Stimulated activated CD4-positive, alpha-beta T cell treated with anti-CD3 and anti-CD28 coated beads, Interleukin-15, amount 100 ng/mL, for 1 hour (primary cell): Measurements from ENCODE around the gene TNS2.
A peak's percentile ranks its signal among the peaks of the same experiment; 100 is the strongest.

Experiments
- DNase-seq, 2 donors: peaks; one replicate each; pipeline ENCODE4 v3.0.0-alpha.2; 2020; ENCODE audit warnings: low read depth in 1 of 2, low spot score in 1 of 2

TNS2 gene

DNA sequence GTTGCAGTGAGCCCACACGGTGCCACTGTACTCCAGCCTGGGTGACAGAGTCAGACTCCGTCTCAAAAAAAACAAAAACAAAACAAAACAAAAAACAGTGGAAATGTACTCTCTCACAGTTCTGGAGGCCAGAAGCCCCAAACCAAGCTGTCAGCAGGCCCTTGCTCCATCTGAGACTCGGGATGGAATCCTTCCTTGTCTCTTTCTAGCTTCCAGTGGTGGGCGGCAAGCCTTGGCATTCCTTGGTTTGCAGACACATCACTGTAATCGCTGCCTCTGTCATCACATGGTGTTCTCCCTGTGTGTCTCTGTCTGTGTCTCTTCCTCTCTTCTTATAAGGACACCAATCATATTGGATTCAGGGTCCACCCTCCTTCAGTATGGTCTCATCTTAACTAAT, 6.4 kb downstream of the TNS2 start:
- DNase-seq, result no peak

DNA sequence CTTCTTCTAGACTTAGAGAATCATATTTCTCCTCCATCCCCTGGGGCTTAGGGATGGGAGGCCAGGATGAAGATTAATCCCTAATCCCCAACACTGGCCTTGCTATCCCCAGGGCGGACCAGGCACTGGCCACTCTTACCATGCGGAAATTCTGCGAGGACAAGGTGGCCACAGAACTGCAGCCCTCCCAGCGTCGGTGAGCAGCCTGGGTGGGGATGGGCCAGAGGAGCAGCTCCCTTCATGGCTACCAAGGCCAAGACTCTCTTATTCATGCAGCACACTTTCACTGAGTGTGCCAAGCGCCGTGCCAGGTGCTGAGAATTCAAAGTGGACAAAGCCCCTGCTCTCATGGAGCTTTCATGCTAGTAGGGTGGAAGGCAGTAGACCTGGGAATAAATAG, 7.0 kb downstream of the TNS2 start:
- no peak for DNase-seq

DNA sequence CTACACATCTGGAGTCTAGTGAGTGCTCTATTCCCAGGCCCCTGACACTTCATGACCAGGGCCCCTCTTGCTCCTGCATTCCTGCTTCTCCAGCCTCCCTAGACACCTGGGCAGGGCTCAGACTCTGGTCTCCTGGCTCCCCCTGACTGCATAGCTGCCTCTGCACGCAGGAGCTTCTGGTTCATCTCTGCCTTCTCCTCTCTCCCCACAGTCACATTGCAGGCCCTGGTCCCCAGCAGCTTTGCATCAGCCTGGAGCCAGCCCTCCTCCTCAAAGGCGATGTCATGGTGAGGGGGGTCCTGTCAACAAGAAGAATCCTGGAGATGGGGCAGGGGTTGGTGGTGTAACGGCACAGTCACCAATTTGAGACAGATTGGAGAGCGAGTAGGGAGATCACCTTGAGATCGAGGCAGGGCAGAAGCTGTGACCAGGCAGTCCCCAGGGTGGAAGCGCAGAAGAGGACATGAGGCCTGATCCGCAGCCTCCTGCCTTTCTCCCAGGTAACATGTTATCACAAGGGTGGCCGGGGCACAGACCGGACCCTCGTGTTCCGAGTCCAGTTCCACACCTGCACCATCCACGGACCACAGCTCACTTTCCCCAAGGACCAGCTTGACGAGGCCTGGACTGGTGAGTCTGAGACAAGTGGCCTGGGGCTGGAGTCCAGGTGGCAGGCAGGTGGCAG, 8.1 kb downstream of the TNS2 start:
- DNase-seq, result no peak

DNA sequence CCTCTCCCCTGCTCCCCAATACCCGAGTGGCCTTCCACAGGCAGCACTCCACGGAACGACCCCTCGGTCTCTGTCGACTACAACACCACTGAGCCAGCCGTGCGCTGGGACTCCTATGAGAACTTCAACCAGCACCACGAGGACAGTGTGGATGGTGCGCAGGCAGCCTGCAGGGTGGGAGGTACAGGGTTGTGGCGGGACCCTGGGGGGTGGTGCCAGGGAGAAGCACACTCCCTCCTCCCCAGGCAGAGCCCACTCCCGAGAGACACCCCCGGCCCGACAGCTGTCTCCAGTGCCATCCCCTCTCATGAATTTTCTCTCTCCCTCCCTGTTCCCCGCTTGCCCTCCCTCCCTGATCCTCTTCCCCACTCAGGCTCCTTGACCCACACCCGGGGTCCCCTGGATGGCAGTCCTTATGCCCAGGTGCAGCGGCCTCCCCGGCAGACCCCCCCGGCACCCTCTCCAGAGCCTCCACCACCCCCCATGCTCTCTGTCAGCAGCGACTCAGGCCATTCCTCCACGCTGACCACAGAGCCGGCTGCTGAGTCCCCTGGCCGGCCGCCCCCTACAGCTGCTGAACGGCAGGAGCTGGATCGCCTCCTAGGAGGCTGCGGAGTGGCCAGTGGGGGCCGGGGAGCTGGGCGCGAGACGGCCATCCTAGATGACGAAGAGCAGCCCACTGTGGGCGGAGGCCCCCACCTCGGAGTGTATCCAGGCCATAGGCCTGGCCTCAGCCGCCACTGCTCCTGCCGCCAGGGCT, 9.0 kb downstream of the TNS2 start:
- no peak for DNase-seq

DNA sequence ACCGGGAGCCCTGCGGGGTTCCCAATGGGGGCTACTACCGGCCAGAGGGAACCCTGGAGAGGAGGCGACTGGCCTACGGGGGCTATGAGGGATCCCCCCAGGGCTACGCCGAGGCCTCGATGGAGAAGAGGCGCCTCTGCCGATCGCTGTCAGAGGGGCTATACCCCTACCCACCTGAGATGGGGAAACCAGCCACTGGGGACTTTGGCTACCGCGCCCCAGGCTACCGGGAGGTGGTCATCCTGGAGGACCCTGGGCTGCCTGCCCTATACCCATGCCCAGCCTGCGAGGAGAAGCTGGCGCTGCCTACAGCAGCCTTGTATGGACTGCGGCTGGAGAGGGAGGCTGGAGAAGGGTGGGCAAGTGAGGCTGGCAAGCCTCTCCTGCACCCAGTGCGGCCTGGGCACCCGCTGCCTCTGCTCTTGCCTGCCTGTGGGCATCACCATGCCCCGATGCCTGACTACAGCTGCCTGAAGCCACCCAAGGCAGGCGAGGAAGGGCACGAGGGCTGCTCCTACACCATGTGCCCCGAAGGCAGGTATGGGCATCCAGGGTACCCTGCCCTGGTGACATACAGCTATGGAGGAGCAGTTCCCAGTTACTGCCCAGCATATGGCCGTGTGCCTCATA, 9.7 kb downstream of the TNS2 start:
- no peak for DNase-seq

DNA sequence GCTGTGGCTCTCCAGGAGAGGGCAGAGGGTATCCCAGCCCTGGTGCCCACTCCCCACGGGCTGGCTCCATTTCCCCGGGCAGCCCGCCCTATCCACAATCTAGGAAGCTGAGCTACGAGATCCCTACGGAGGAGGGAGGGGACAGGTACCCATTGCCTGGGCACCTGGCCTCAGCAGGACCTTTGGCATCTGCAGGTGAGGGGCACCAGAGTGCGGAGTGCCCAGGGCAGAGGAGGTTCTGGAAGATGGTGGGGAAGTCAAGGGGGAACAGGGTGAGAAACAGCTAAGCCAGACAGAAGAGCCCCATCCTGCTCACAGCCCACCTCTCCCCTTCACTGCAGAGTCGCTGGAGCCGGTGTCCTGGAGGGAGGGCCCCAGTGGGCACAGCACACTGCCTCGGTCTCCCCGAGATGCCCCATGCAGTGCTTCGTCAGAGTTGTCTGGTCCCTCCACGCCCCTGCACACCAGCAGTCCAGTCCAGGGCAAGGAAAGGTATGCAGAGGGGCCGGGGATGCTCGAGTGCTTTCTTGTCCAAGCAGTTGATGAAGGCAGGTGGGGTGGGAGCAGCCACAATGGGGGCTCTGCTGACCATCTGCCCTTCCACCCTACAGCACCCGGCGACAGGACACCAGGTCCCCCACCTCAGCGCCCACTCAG, 10.3 kb downstream of the TNS2 start:
- DNase-seq, result no peak

DNA sequence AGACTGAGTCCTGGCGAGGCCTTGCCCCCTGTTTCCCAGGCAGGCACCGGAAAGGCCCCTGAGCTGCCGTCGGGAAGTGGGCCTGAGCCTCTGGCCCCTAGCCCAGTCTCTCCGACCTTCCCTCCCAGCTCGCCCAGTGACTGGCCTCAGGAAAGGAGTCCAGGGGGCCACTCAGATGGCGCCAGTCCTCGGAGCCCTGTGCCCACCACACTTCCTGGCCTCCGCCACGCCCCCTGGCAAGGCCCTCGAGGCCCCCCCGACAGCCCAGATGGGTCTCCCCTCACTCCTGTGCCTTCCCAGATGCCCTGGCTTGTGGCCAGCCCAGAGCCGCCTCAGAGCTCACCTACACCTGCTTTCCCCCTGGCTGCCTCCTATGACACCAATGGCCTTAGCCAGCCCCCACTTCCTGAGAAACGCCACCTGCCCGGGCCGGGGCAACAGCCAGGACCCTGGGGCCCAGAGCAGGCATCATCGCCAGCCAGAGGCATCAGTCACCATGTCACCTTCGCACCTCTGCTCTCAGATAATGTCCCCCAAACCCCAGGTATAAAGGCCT, 10.9 kb downstream of the TNS2 start:
- no peak for DNase-seq

DNA sequence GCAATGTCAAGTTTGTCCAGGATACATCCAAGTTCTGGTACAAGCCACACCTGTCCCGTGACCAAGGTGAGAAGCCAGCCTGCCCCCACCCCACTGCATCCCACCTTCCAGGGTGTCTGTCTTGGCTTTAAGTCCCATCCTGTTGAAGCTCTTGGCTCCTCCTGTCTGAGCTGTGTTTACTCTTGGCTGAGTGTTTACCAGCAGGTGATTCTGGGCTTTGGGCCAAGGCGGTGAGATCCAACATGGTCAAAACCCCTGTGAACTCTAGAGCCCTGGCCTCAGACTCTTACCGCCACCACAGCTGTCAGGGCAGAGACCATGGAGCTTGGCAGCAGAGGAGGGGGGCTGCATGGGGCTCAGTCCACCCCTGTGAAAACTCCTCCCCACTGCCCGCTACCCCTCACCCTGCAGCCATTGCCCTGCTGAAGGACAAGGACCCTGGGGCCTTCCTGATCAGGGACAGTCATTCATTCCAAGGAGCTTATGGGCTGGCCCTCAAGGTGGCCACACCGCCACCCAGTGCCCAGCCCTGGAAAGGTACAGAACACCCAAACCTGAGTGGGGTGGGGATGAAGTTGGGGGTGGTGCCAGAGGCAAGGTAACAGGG, 11.6 kb downstream of the TNS2 start:
- no peak for DNase-seq

DNA sequence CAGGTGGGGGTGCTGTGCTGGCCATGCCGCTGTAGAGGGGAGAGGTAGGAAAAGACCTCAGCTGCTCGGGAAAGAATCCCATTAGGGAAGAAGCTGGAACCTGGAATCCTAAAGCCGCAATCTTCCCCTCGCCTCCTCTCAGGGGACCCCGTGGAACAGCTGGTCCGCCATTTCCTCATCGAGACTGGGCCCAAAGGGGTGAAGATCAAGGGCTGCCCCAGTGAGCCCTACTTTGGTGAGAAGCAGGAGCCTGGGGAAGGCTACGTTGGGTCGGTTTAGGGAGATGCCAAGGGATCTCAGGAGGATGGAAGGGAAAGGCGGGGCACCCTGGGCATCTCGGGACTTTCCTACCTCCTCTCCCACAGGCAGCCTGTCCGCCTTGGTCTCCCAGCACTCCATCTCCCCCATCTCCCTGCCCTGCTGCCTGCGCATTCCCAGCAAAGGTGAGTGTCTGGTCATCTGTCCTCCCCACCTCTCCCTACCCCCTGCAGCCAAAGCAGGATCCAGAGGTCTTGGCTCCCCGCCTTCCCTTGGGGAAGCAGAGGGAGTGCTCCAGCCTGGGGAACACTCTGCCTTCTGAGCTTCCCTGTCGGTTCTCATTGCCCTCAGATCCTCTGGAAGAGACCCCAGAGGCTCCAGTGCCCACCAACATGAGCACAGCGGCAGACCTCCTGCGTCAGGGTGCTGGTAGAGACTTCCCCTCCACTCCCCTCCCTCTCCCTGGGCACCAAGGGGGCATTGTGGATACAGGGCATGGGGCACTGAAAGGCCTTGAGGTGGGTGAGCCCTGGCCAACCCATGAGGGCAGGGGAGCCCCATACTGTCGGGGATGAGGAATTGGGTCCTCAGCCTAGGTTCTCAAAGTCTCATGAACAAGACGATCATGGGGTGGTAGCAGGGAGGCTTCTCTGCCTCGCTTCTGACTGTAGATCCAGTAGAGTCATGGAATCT, 12.4 kb downstream of the TNS2 start:
- DNase-seq, result no peak

DNA sequence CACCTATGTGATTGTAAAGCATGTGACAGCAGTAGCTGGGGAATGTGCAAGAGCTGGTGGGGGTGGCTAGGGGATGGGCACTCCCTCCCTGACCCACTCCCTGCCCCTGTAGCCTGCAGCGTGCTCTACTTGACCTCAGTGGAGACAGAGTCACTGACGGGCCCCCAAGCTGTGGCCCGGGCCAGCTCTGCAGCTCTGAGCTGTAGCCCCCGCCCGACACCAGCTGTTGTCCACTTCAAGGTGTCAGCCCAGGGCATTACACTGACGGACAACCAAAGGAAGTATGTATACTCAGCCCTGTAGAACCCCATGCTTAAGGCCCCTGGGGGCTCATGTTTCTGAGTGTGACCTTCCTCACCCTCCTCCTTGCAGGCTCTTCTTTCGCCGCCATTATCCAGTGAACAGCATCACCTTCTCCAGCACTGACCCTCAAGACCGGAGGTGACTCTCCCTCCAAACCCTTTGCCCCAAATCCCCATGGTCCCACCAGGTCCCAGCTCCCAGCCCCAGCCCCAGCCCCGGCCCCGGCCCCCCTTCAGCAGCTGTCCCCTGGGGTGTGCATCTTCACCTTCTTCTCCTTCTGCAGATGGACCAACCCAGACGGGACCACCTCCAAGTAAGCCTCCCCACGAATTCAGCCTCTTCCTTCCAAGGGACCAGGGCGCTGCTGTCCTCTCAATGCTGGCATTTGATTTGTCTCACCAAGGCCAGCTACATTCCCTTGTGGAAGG, 13.3 kb downstream of the TNS2 start:
- no peak for DNase-seq

DNA sequence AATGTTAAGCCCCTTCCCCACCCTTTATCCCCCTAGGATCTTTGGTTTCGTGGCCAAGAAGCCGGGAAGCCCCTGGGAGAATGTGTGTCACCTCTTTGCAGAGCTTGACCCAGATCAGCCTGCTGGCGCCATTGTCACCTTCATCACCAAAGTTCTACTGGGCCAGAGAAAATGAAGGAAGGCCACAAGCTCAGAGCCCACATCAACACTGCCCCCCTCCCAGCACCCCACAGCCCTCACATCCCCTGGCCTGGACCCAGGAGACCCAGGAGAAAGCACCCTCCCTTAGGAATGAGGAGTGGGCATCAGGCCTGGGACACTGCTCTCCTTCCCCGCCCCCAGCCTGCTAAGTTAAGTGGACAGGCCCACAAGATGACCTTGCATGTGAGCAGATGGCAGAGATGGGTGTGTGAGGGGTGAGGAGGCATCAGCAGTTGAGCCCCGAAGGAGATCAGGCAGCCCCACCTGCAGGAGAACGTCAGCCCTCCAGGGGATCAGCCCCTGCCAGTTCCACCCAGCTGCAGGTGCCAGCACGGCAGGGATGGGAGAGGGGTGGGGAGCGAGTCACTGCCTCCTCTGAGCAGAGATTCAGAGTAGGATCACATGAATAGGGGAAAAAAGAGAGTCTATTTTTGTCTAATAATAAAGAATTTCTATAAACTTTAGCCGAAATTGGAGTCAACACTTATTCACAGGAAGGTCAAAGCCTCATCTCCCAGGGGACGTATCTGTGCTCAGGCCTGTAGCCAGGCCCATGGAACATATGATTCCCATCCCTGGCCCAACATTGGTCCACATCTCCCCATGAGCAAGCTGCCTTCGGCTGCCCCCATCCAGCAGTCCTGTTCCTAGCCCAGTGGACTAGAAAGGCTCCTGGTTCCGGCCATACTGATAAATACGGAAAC, 14.1 kb downstream of the TNS2 start:
- DNase-seq, result no peak

DNA sequence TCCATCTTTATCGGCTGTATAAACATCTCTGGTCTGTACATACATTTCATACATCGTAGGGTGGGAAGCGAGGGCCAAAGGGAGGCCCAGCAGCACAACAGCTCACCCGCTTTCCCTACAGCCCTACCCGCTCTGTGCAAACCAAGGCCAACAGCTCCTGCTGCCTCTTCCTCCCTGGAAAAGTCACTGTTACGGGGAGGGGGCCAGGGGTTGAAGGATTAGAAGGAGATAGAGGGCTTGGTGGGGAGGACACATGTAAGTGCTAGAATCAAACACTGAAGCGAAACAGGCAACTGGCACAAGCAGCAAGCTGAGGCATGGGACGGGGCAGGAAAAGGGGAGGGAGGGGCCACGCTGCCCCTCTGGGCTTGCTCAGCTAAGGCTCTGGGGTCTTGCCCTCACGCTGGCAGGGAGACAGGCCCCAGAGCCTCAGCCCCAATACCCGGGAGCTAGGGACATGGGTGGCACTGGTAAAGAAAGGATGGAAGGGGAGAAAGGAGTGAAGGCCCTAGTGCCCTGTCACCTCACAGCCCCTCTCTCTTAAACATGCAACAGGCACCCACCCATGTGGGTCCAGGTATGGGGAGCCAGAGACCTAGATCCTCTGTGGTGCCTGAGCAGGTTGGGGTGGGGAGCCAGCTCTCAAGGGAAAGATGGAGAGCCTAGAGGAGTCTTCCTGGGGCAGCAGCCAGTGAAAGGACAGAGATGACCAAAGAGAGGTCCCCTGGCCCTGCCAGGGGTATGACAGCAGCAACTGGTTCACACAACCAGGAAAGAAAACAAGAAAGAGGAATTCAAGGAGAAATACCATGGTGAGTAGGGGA, 15.0 kb downstream of the TNS2 start:
- DNase-seq, result no peak

DNA sequence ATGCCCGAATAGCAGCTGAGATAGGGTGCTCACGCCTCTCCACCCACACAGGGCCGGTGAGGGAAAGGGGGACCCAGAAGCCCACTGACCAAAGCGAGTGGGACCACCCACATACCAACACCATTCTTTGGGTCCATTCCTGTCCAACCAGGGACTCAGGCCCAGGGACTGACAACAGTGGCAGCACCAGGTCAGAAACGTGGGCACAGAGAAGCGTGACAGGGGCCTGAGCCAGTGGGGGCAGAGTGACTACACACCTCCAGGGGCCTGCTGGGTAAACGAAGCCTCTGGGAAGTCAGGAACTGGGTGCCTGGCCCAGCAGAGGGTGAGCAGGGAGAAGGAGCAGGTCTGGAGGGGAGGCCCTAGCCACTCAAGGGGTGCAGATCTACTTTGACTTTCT, 15.6 kb downstream of the TNS2 start:
- DNase-seq, result no peak

DNA sequence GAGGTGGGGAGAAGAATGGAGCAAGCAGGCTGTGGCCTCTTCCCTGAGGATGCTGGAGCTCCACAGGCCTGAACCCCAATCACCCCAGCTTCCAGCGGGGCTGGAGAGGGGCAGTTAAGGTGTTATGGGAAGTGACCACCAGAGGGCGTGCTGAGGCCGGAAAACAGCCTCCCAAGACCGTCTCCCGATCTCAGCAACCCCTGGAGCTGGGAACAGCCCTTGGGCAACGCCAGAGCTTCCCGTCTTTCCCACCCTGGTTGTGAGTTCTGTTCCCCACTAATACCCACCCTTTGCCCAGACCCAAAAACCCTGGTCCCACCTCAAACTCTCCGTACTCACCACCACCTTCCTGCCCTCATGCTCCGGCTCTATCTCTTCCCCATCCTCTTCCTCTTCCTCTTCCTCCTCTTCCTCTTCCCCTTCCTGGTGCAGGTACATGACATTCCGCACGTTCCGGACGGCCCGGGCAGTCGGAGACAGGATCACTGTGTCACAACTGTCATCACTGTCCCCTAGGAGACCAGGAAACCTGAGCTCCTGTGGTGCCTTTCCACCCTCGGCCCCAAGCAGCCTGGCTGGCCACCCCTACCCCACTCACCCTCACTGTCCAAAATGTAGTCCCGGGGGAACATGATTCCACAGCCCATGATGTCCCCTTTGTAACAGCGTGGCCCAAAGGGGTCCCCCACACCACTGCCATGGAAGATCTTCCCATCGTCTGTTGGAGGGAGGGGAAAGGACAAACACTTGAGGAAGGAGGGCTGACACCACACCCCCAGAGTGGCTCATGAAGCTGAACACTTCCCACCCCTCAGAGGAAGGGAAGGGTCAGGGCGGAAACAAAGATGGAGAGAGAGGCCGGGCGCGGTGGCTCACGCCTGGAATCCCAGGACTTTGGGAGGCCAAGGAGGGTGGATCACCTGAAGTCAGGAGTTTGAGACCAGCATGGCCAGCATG, 16.4 kb downstream of the TNS2 start:
- DNase-seq, result peak; percentile 43 to 45

DNA sequence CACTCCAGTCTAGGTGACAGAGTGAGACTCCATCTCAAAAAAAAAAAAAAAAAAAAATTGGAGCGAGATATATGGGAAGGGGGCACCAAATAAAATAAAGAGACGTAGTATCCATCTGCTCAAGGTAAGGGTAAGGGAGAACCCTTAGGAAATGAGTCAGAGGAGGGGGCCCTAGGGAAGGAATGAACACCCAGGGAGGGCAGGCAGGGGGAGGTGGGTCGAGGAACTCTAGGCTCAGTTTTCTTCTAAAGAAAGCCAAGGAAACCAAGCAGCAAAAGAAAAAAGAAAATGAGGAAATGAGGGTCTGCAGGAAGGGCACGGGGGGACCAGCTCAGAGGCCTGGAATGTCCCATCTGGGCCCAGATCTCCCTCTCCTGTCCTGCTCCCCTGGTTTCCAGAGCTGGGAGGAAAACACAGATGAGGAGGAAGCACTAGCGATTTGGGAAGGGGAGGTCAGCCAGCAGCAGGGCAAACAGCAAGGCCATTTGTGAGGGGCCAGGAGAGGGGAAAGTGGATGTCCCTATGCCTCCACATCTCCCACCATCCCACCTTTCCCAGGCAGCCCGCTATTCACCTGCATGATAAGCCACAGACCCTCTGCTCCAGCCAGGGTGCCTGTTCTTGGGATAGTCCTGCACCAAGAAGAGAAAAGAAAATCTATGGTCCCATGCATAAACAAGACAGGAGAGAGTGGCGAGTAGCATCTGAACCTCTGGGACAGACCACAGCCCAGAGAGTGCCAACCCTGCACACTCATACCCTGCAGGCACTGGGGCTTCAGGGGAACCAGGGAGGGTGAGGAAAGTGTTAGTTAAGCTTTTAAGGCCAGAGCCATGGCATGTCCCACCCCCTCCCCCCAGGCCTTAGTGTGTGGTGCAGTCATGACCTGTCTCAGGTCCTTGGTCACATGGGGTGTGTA, 17.5 kb downstream of the TNS2 start:
- no peak for DNase-seq
